Hypothalamus (tissue), 51 donors: ENCODE data around the gene KIAA1549.
"Not testable (repeated sequence)": the region's sequence is repeated elsewhere in the genome, so short reads cannot be mapped to it uniquely, and the experiment has no call there.

Experiments used
- DNase-seq, 51 donors: peaks; one replicate each; lab custom pipeline; 2025; lab: John Stamatoyannopoulos, UW

KIAA1549 gene

GRCh38 chr7:138981332-138982203 is at the start of gene KIAA1549:
Gene KIAA1549, minus strand, starts transcription at chr7:138981389. Its CDS starts 120 bp downstream, at chr7:138981269.
- DNase-seq: peak in 29 of 51 donors; percentile 6 to 71 (median 41)

GRCh38 chr7:139029353-139029752 is 48.2 kb upstream of the KIAA1549 start:
- DNase-seq: no peak

GRCh38 chr7:139026551-139026950 is 45.4 kb upstream of the KIAA1549 start:
- DNase-seq: no peak

- DNase-seq: not testable (repeated sequence)
Observed at GRCh38 chr7:139025861-139026260, 44.7 kb upstream of the KIAA1549 start.

- no peak for DNase-seq
Observed at GRCh38 chr7:139023076-139023475, 41.9 kb upstream of the KIAA1549 start.

GRCh38 chr7:139022286-139022685 is 41.1 kb upstream of the KIAA1549 start:
- no peak for DNase-seq

- DNase-seq: no peak
Observed at GRCh38 chr7:139018910-139019309, 37.7 kb upstream of the KIAA1549 start.

GRCh38 chr7:139016931-139017511 is 35.8 kb upstream of the KIAA1549 start:
- DNase-seq: peak in 31 of 51 donors; percentile 2 to 68 (median 32)

GRCh38 chr7:139011373-139011772 is 30.2 kb upstream of the KIAA1549 start:
- DNase-seq: no peak

- DNase-seq: no peak
Observed at GRCh38 chr7:139004321-139005090, 23.3 kb upstream of the KIAA1549 start.

- DNase-seq: no peak
Observed at GRCh38 chr7:138999414-138999813, 18.2 kb upstream of the KIAA1549 start.

GRCh38 chr7:138992052-138992531 is 10.9 kb upstream of the KIAA1549 start:
- DNase-seq: peak in 1 of 51 donors; percentile 35

GRCh38 chr7:138987686-138988085 is 6.5 kb upstream of the KIAA1549 start:
- DNase-seq: no peak

- no peak for DNase-seq
Observed at GRCh38 chr7:138982204-138982623, 1.0 kb upstream of the KIAA1549 start.

GRCh38 chr7:138980563-138981291 is 462 bp downstream of the KIAA1549 start:
- DNase-seq: peak in 8 of 51 donors; percentile 2 to 59 (median 14)

- DNase-seq: peak in 1 of 51 donors; percentile 17
Observed at GRCh38 chr7:138979988-138980562, 1.1 kb downstream of the KIAA1549 start.

- no peak for DNase-seq
Observed at GRCh38 chr7:138979226-138979979, 1.8 kb downstream of the KIAA1549 start.

GRCh38 chr7:138978541-138979184 is 2.5 kb downstream of the KIAA1549 start:
- no peak for DNase-seq

- not testable (repeated sequence) for DNase-seq
Observed at GRCh38 chr7:138976161-138976560, 5.0 kb downstream of the KIAA1549 start.
